Heart right ventricle (tissue), 16 donors: ENCODE data around the gene PPM1J. TPM values are rescaled to one million over a fixed set of nuclear protein-coding genes. Genes with fewer than 3 reads are reported as not detected.

Experiments
- ATAC-seq, 8 donors: fragments of 200-7000 bp; cut with Tn5 transposase; one replicate each; pipeline ENCODE4 v1.9.1; 2020; ENCODE audit warnings: mild to moderate bottlenecking in 8 of 8, moderate library complexity in 8 of 8, moderate number of reproducible peaks in 1 of 8
- DNase-seq, 2 donors: peaks; one replicate each; pipeline ENCODE4 v3.0.0-alpha.2; 2020
- H3K27ac ChIP-seq, 10 donors: fragments of 200-600 bp; sonication (generic) in 2 of 10; one replicate each; pipeline versions ENCODE4 v1.5.0 to v1.8.0; 2020 to 2022; ENCODE audit warnings: mild to moderate bottlenecking in 3 of 10
- H3K27me3 ChIP-seq, 7 donors: fragments of 200-600 bp; one replicate each; pipeline ENCODE4 v1.8.0; 2021 to 2022; ENCODE audit warnings: mild to moderate bottlenecking in 2 of 7
- H3K36me3 ChIP-seq, 9 donors: fragments of 200-600 bp; sonication (generic) in 1 of 9; one replicate each; pipeline versions ENCODE4 v1.5.0 to v1.8.0; 2020 to 2022; ENCODE audit warnings: mild to moderate bottlenecking in 2 of 9
- H3K4me1 ChIP-seq, 9 donors: fragments of 200-600 bp; sonication (generic) in 1 of 9; one replicate each; pipeline versions ENCODE4 v1.5.0 to v1.8.0; 2020 to 2022; ENCODE audit warnings: mild to moderate bottlenecking in 4 of 9
- H3K4me3 ChIP-seq, 10 donors: fragments of 200-600 bp; sonication (generic) in 2 of 10; one replicate each; pipeline versions ENCODE4 v1.5.0 to v1.8.0; 2020 to 2022; ENCODE audit warnings: mild to moderate bottlenecking in 7 of 10, moderate library complexity in 2 of 10
- H3K9me3 ChIP-seq, 11 donors: fragments of 200-600 bp in 10 of 11; sonication (generic) in 2 of 11; one replicate each; pipeline versions ENCODE4 v1.5.0 to v1.8.0; 2013 to 2022; ENCODE audit warnings: mild to moderate bottlenecking in 2 of 11, control low read depth in 1 of 11, moderate library complexity in 1 of 11
- CTCF ChIP-seq, 9 donors: fragments of 200-600 bp; sonication (generic) in 2 of 9; IDR thresholded peaks; one replicate each; pipeline versions ENCODE4 v1.5.0 to v1.8.0; 2021 to 2022; ENCODE audit warnings: antibody characterized with exemption in 9 of 9, mild to moderate bottlenecking in 5 of 9, moderate library complexity in 1 of 9
- WGBS, 2 donors: extraction: QIAGEN DNeasy Blood & Tissue Kit; methylation state at CpG; one replicate each; pipeline ENCODE4 v1.1.7; 2013; ENCODE audit warnings: inconsistent platforms in 1 of 2; 5-methylcytosine and 5-hydroxymethylcytosine counted together
- intact Hi-C, 10 donors: fragments of 100-400 bp; cut with DNase I; formaldehyde crosslinking; loops; one replicate each; pipeline versions ENCODE4 v1.11.1 to v1.14.2; 2022
- polyA plus RNA-seq, 2 donors: library from polyadenylated mRNA; stranded (reverse); fragments of 200-250 nt; gene quantifications; one replicate each; pipeline ENCODE4 v1.2.3, GENCODE V29; 2013
- total RNA-seq, 10 donors: library from RNA; stranded (reverse); fragmentation: NEBNext Ultra II Directional in 3 of 10; extraction: Animal tissue kit (Norgen Biotek cat#: 25700) in 3 of 10; gene quantifications; one replicate each; pipeline versions ENCODE4 v1.2.1 to v1.2.4, GENCODE V29; 2021 to 2023
- donor health status: Arrhythmogenic right ventricular cardiomyopathy.
- donor health status: ischemic (EF 13 %, LVEDD 7.1; RV severe dilation, severe dysfunction).
- donor health status: healthy with polysubstance abuse.
- donor health status: DM: no; HTN: yes; CAD: no.
- donor health status: DM: no; HTN: no; CAD: no.
- donor health status: ischemic (EF 25% LVEDD 6.9; RV normal size, moderate dysfunction).
- donor health status: ischemic (EF 25% LVEDD 5.7; RV mildly dilated, moderate dysfunction).
- donor health status: healthy.
- donor health status: DM: yes; HTN: yes; CAD: no.
- donor health status: Ischemic cardiomyopathy.
- donor health status: ischemic (EF 35%, LVEDD 5.7; RV mildly dilated, moderate dysfunction).
- donor health status: nonischemic (EF 11% LVEDD 7.7; RV severe dilation, severe dysfunction).
- donor health status: DM: yes; HTN: yes; CAD: no.
- donor health status: PGD.
- donor health status: ischemic (EF 29% LVEDD 5.4; RV normal size, mild dysfunction).
- donor health status: nonischemic (EF 23%, LVEDD 6.1; RV moderate dilation, normal function).

The PPM1J gene
- total and polyA plus RNA-seq, 12 donors: 2.4 to 11.0 (median 8.1) TPM

- DNase-seq (no peak), ATAC-seq (no peak)
- peaks cover 4 to 20% (median 14%) of the 10 kb centered on the region in 9 donors for H3K4me1 ChIP-seq
- no peaks in the 10 kb centered on the region for H3K27me3 ChIP-seq
- H3K27ac ChIP-seq: no peak overlapping the region
- no peak overlapping the region for H3K4me3 ChIP-seq
- no peak for TF ChIP-seq CTCF (IDR thresholded peaks at IDR 0.05)
- H3K9me3 ChIP-seq: no peaks in the 10 kb centered on the region
- whole genome bisulfite sequencing, 2 donors: 95 to 96% methylated on average over 6 of the region's 6 CpGs
- intact Hi-C loops: no loop called here
- H3K36me3 ChIP-seq: peaks cover 0 to 100% (median 46%) of the 10 kb centered on the region in 9 donors
These were observed 21.3 kb downstream of the PPM1J start for GRCh38 chr1:112693821-112694220.

GRCh38 chr1:112692681-112693080 lies 22.5 kb downstream of the PPM1J start:
- DNase-seq (no peak), ATAC-seq (no peak)
- intact Hi-C loops: no loop called here
- no peaks in the 10 kb centered on the region for H3K9me3 ChIP-seq
- 95% methylated on average over 5 of the region's 5 CpGs for WGBS, 2 donors
- peaks cover 0 to 100% (median 46%) of the 10 kb centered on the region in 9 donors for H3K36me3 ChIP-seq
- no peaks in the 10 kb centered on the region for H3K27me3 ChIP-seq
- H3K4me3 ChIP-seq: no peak overlapping the region
- H3K4me1 ChIP-seq: peaks cover 0 to 20% (median 2%) of the 10 kb centered on the region in 9 donors
- H3K27ac ChIP-seq: no peak overlapping the region
- TF ChIP-seq CTCF (IDR thresholded peaks at IDR 0.05): no peak

DNA sequence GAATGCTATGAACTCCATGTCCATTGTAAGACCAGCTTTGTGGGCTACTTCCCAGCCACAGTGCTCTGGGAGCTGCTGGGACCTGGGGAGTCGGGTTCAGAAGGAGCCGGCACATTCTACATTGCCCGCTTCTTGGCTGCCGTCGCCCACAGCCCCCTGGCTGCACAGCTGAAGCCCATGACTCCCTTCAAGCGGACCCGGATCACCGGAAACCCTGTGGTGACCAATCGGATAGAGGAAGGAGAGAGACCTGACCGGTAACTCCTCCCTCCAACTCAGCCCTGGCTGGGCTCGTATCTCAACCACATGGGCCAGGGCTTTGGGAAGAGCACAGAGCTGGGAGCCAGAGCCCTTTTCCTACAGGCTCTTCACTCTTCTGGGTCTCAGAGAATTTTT lies 25.3 kb downstream of the PPM1J start:
- 91% methylated on average over 11 of the region's 11 CpGs for WGBS, 2 donors
- intact Hi-C loops: no loop called here
- DNase-seq: no peak
- peak overlapping the region in 3 of 10 donors; percentile 28 to 65 (median 29) for H3K27ac ChIP-seq
- no peak for ATAC-seq
- peaks cover 0 to 83% (median 30%) of the 10 kb centered on the region in 9 donors for H3K36me3 ChIP-seq
- H3K4me3 ChIP-seq: no peak overlapping the region
- H3K9me3 ChIP-seq: no peaks in the 10 kb centered on the region
- no peak for TF ChIP-seq CTCF (IDR thresholded peaks at IDR 0.05)
- H3K27me3 ChIP-seq: no peaks in the 10 kb centered on the region
- peaks cover 0 to 25% (median 5%) of the 10 kb centered on the region in 9 donors for H3K4me1 ChIP-seq

DNA sequence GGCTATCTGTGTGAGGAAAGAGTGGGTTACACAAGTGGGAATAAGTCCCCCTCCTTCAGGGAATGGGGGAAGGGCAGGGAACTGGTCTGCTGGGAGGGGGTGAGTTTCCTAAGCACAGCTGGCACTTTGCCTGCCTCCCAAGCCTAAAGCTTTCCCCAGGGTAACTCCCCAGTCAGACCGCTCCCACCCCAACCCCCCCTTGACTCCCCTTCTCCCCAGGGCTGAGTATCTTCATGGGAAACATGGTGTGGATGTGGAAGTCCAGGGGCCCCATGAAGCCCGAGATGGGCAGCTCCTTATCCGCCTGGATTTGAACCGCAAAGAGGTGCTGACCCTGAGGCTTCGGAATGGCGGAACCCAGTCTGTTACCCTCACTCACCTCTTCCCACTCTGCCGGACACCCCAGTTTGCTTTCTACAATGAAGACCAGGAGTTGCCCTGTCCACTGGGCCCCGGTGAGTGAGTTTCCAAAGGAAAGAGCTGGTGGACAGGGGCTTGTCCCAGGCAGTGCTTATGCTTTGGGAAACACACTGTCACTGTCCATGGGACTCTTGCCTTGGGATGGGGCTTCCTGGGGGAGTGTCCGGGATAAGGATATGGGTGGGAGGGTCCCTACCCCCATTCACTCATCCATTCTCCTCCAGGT lies 25.8 kb downstream of the PPM1J start:
- peaks cover 0 to 25% (median 5%) of the 10 kb centered on the region in 9 donors for H3K4me1 ChIP-seq
- no peaks in the 10 kb centered on the region for H3K27me3 ChIP-seq
- intact Hi-C loops: no loop called here
- ATAC-seq: peak in 6 of 8 donors; percentile 20 to 36 (median 27)
- H3K27ac ChIP-seq: peak overlapping the region in 6 of 10 donors; percentile 19 to 76 (median 39)
- no peaks in the 10 kb centered on the region for H3K9me3 ChIP-seq
- 79 to 83% methylated on average over 9 of the region's 9 CpGs for WGBS, 2 donors
- DNase-seq: no peak
- TF ChIP-seq CTCF (IDR thresholded peaks at IDR 0.05): no peak
- H3K36me3 ChIP-seq: peaks cover 0 to 82% (median 27%) of the 10 kb centered on the region in 9 donors
- H3K4me3 ChIP-seq: no peak overlapping the region
